Neural cell (in vitro differentiated cells): ENCODE data around the gene ELK3. TPM values are rescaled to one million over a fixed set of nuclear protein-coding genes. Genes with fewer than 3 reads are reported as not detected.

Experiments
- H2AFZ ChIP-seq: fragments of 200-600, 300-800 bp; sonication (generic), shearing (Covaris generic); 2 replicates; pipeline ENCODE4 v1.6.0; 2014; ENCODE audit warnings: low read depth, mild to moderate bottlenecking, antibody characterized with exemption, low read length, moderate library complexity
- H3F3A ChIP-seq: fragments of 200-600 bp; shearing (Covaris generic); 2 replicates; pipeline ENCODE4 v1.6.1; 2016; ENCODE audit warnings: mild to moderate bottlenecking, moderate library complexity, mixed read lengths, antibody characterized with exemption, low read length; ENCODE audit not compliant: insufficient read depth, poor library complexity, severe bottlenecking
- H3K27ac ChIP-seq: fragments of 200-600, 300-800 bp; sonication (generic), shearing (Covaris generic); 2 replicates; pipeline ENCODE4 v1.5.1; 2014; ENCODE audit warnings: mild to moderate bottlenecking, low read length, moderate library complexity
- H3K27me3 ChIP-seq: fragments of 300-800, 200-600 bp; sonication (generic), shearing (Covaris generic); 2 replicates; pipeline ENCODE4 v1.6.0; 2014; ENCODE audit warnings: mild to moderate bottlenecking, low read depth, low read length, moderate library complexity; ENCODE audit not compliant: insufficient read depth
- H3K36me3 ChIP-seq: fragments of 300-800, 200-600 bp; sonication (generic), shearing (Covaris generic); 2 replicates; pipeline ENCODE4 v1.5.1; 2014; ENCODE audit warnings: mild to moderate bottlenecking, antibody characterized with exemption, low read length, moderate library complexity; ENCODE audit not compliant: insufficient read depth
- H3K4me2 ChIP-seq: fragments of 300-800, 200-600 bp; sonication (generic), shearing (Covaris generic); 2 replicates; pipeline ENCODE4 v1.6.0; 2014; ENCODE audit warnings: mild to moderate bottlenecking, low read length
- H3K4me3 ChIP-seq: fragments of 300-800, 200-600 bp; sonication (generic), shearing (Covaris generic); 2 replicates; pipeline ENCODE4 v1.5.1; 2014; ENCODE audit warnings: mild to moderate bottlenecking, low read length, moderate library complexity
- H3K79me2 ChIP-seq: fragments of 200-600 bp; shearing (Covaris generic); replicated peaks from 2 replicates; pipeline ENCODE4 v1.6.0; 2014; ENCODE audit warnings: mild to moderate bottlenecking, low read length, moderate library complexity; ENCODE audit not compliant: insufficient read depth
- H3K9ac ChIP-seq: fragments of 300-800, 200-600 bp; sonication (generic), shearing (Covaris generic); 2 replicates; pipeline ENCODE4 v1.6.1; 2016; ENCODE audit warnings: mild to moderate bottlenecking, low read length, mixed read lengths
- H3K9me2 ChIP-seq: fragments of 200-600 bp; shearing (Covaris generic); 2 replicates; pipeline ENCODE4 v1.6.1; 2016; ENCODE audit warnings: mild to moderate bottlenecking, low read length, mixed read lengths; ENCODE audit not compliant: insufficient read depth
- H3K9me3 ChIP-seq: fragments of 200-600, 300-800 bp; sonication (generic), shearing (Covaris generic); 2 replicates; pipeline ENCODE4 v1.6.1; 2016; ENCODE audit warnings: mild to moderate bottlenecking, mixed run types, low read length, moderate library complexity, mixed read lengths
- H4K20me1 ChIP-seq: fragments of 200-600 bp; shearing (Covaris generic); 2 replicates; pipeline ENCODE4 v1.6.1; 2016; ENCODE audit warnings: mild to moderate bottlenecking, mixed run types; ENCODE audit not compliant: insufficient read depth
- CTCF ChIP-seq: fragments of 450-650 bp; IDR thresholded peaks from 2 replicates; pipeline ENCODE4 v1.5.1; 2014; ENCODE audit warnings: antibody characterized with exemption, mild to moderate bottlenecking, moderate library complexity; ENCODE audit not compliant: poor library complexity, severe bottlenecking
- EP300 ChIP-seq: fragments of 450-650 bp; conservative IDR thresholded peaks from 2 replicates; pipeline ENCODE4 v1.6.1; 2014; ENCODE audit warnings: antibody characterized with exemption, mild to moderate bottlenecking, moderate library complexity; ENCODE audit not compliant: poor library complexity, severe bottlenecking
- EZH2 ChIP-seq: fragments of 200-600, 300-800 bp; shearing (Covaris generic), sonication (generic); IDR thresholded peaks from 2 replicates; pipeline ENCODE4 v1.6.1; 2014; ENCODE audit warnings: antibody characterized with exemption, low read length, borderline replicate concordance, mild to moderate bottlenecking; ENCODE audit not compliant: insufficient read depth, poor library complexity, severe bottlenecking
- MXI1 ChIP-seq: fragments of 450-650 bp; conservative IDR thresholded peaks from 2 replicates; pipeline ENCODE4 v1.6.1; 2014; ENCODE audit warnings: antibody characterized with exemption, mild to moderate bottlenecking; ENCODE audit not compliant: poor library complexity, severe bottlenecking
- POLR2AphosphoS5 ChIP-seq: IDR thresholded peaks from 2 replicates; pipeline ENCODE4 v1.6.1; 2012
- RAD21 ChIP-seq: fragments of 450-650 bp; conservative IDR thresholded peaks from 2 replicates; pipeline ENCODE4 v1.6.1; 2014; ENCODE audit warnings: antibody characterized with exemption, mild to moderate bottlenecking, moderate library complexity
- SMC3 ChIP-seq: fragments of 450-650 bp; conservative IDR thresholded peaks from 2 replicates; pipeline ENCODE4 v1.6.1; 2014; ENCODE audit warnings: antibody characterized with exemption, mild to moderate bottlenecking, moderate library complexity; ENCODE audit not compliant: poor library complexity
- TAF1 ChIP-seq: IDR thresholded peaks from 2 replicates; pipeline ENCODE4 v1.6.1; 2012; ENCODE audit warnings: low read depth
- polyA plus RNA-seq: library from polyadenylated mRNA; depleted of rRNA; stranded (reverse); fragments of >200 nt; gene quantifications from 2 replicates; pipeline ENCODE4 v1.2.3, GENCODE V29; 2014
- TF ChIP-seq, protein P1 (sequence below): IDR thresholded peaks from 2 replicates; pipeline ENCODE4 v1.6.1; 2012; ENCODE audit warnings: borderline replicate concordance

The ELK3 gene
- polyA plus RNA-seq, 1 donor from 2014 or later: 0.10 TPM

GRCh38 chr12:96185914-96186313 is 8.3 kb upstream of the ELK3 start:
- no peaks in the 10 kb centered on the region for H3K9me3 ChIP-seq

GRCh38 chr12:96186607-96187301 is 7.4 kb upstream of the ELK3 start:
- Histone ChIP-seq H3K79me2 (no peaks in the 10 kb centered on the region), H3K36me3 (no peaks in the 10 kb centered on the region), H3K9me3 (no peaks in the 10 kb centered on the region), H3K4me2 (no peak overlapping the region), H3K4me3 (no peak overlapping the region), H3K27ac (no peak overlapping the region), H3F3A (no peaks in the 10 kb centered on the region), H3K27me3 (no peaks in the 10 kb centered on the region), H3K9me2 (no peaks in the 10 kb centered on the region), H2AFZ (no peak overlapping the region), H3K9ac (no peak overlapping the region), H4K20me1 (no peaks in the 10 kb centered on the region)
- TF ChIP-seq TAF1 (no peak), EZH2 (no peak), MXI1 (no peak), EP300 (no peak), SMC3 (no peak), RAD21 (no peak), POLR2AphosphoS5 (no peak)
- TF ChIP-seq, protein P1, sequence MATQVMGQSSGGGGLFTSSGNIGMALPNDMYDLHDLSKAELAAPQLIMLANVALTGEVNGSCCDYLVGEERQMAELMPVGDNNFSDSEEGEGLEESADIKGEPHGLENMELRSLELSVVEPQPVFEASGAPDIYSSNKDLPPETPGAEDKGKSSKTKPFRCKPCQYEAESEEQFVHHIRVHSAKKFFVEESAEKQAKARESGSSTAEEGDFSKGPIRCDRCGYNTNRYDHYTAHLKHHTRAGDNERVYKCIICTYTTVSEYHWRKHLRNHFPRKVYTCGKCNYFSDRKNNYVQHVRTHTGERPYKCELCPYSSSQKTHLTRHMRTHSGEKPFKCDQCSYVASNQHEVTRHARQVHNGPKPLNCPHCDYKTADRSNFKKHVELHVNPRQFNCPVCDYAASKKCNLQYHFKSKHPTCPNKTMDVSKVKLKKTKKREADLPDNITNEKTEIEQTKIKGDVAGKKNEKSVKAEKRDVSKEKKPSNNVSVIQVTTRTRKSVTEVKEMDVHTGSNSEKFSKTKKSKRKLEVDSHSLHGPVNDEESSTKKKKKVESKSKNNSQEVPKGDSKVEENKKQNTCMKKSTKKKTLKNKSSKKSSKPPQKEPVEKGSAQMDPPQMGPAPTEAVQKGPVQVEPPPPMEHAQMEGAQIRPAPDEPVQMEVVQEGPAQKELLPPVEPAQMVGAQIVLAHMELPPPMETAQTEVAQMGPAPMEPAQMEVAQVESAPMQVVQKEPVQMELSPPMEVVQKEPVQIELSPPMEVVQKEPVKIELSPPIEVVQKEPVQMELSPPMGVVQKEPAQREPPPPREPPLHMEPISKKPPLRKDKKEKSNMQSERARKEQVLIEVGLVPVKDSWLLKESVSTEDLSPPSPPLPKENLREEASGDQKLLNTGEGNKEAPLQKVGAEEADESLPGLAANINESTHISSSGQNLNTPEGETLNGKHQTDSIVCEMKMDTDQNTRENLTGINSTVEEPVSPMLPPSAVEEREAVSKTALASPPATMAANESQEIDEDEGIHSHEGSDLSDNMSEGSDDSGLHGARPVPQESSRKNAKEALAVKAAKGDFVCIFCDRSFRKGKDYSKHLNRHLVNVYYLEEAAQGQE: no peak

More at GRCh38 chr12:96185914-96186313, 8.3 kb upstream of the ELK3 start:
- Histone ChIP-seq H3K27ac (no peak overlapping the region), H2AFZ (no peak overlapping the region), H3K9me2 (no peaks in the 10 kb centered on the region), H3K4me3 (no peak overlapping the region), H3K79me2 (no peaks in the 10 kb centered on the region), H3K4me2 (no peak overlapping the region), H3K9ac (no peak overlapping the region), H3K36me3 (no peaks in the 10 kb centered on the region), H3K27me3 (no peaks in the 10 kb centered on the region), H4K20me1 (no peaks in the 10 kb centered on the region), H3F3A (no peaks in the 10 kb centered on the region)
- TF ChIP-seq MXI1 (no peak), POLR2AphosphoS5 (no peak), SMC3 (no peak), EP300 (no peak), EZH2 (no peak), RAD21 (no peak), CTCF (no peak), TAF1 (no peak)
- TF ChIP-seq, protein P1: no peak
